HG02938 (cell line): ENCODE data around the gene FDXACB1.

Experiments used
- ATAC-seq: cut with Tn5 transposase; IDR thresholded peaks from one replicate; pipeline ENCODE4 v1.9.1; 2021; ENCODE audit warnings: mild to moderate bottlenecking, moderate library complexity; ENCODE audit not compliant: unreplicated experiment

The FDXACB1 gene

DNA sequence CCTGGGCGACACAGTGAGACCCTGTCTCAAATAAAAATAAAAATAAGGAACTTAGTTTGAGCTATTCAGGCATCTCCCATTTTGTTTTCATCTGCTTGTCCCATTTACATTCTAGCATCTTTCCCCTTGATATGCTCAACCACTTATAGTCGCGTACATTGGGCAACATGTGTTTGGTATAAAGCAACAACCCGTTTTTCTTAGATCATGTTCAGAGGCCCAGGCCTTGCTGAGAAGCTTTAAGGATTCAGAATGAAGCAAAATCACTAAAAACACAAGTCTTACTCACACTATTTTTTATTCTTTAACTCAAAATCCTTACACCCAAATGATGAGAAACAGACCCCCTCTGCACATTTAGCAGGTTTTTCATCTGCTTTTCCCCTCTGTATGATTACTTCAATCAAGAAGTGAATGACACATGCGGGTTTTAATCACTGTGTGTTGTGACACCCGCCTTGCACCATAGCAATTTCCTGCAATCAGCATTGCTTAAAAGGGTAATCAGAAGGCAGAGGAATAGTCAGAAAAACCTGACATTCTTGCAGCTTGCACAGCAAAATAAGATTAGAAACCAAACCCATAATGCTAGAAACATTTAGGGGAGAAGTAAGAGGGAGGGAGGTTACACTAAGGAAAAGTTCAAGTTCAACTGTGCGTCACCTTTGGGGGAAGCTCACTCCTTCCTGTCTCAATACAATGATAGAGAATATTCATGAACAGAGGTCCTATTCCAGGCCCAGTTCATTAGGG lies 33.5 kb downstream of the FDXACB1 start:
- no peak for ATAC-seq

DNA sequence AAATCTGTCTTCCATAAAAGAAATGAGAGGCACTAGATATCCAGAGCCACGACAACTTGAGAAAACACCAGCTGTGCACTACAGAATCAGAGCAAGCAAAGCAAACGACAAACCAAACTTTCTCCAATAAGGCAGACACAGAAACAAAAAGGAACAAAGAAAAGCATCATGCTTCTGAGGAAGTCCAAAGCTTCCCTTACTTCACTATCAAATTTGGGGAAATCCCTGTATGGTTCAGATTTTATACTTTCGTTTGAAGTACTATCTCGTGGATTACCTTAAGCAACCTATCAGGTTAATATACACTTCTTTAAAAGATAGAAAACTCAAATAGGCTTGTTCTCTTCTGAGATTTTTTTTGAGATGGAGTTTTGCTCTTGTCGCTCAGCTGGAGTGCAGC lies 35.3 kb downstream of the FDXACB1 start:
- ATAC-seq: no peak

DNA sequence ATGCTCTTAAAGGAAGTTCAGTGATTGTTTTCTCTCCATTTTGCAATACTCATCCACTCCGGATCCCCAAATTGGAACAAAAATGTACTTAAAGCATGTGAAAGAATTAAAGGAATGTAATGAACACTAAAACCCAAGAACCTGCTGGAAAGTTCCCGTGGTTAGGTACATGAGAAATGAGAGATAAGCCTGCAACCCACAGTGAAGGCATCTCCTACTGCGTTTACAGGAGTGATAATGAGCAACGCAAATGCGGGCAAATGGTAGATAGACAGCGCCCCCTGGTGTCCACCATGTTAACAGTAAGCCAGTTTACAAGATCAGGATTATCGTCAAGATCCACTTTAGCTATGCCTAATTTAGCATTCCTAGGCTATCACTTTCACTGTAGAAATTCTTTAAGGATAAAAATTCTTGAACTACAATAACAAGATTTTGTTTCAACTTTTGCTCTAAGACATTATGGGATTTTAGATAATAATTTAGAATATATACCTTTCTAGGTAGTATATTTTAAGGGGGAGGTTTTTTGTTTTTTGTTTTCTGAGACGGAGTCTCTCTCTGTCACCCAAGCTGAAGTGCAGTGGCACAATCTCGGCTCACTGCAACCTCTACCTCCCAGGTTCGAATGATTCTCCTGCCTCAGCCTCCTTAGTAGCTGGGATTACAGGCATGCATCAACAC lies 37.5 kb downstream of the FDXACB1 start:
- ATAC-seq: peak; percentile 60

DNA sequence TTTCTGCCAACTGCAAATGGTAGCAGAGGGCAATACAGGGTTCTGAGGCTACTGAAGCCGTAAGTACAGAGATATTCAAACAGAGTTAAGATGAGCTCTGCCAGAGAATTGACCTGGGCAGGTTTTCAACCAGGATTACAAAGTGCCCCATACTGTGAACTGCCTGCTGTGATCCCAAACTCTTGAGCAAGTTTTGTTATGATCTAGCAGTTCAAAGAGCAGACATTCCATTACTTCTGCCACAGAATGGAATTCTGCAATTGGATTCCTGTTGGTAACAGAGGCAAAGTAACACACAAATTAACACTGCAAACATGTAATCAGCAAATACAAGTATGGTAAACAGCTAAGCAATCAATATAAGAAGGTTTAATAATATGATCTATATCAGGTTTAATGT lies 38.8 kb downstream of the FDXACB1 start:
- ATAC-seq: no peak

DNA sequence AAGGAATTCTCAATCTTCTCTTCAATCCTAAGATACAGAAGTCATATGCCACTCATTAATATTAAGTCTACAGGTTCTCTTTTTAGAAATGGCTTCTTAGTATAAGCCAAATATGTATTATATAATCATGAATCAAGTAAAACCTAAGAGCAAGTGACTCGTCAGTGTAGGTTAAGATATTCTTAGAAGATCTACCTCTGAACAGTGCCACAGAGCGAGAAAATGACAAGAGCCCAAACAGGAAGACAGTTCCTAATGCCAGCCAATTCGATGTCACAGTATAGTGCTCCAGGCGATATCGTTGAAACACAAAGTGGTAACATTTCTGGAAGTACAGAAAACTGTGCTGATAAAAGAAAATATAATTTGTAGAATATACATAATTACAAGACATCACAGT lies 40.9 kb downstream of the FDXACB1 start:
- no peak for ATAC-seq

DNA sequence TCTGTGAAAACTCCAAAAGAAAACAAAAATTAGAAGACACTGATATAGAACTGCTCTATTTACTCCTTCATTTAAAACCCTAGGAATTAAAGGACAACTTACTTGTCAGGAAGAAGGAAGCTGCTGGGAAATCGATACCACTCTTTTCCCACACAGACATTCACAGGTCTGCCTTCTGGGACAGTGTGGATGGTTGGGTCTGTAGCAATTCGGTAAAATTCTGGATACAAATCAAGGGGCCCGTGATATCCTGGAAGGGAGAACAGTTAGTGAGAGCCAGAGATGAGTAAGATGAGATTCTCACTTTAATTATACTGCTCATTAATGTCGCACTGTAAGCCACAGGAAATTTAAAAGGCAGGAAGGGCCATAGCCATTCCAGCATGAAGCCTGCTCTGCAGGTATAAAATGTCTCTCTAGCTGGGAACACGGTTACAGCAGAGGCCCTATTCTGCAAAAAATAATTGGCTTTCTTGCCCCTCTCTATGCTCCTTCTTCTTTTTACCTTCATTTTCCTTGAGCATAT lies 41.5 kb downstream of the FDXACB1 start:
- ATAC-seq: no peak

DNA sequence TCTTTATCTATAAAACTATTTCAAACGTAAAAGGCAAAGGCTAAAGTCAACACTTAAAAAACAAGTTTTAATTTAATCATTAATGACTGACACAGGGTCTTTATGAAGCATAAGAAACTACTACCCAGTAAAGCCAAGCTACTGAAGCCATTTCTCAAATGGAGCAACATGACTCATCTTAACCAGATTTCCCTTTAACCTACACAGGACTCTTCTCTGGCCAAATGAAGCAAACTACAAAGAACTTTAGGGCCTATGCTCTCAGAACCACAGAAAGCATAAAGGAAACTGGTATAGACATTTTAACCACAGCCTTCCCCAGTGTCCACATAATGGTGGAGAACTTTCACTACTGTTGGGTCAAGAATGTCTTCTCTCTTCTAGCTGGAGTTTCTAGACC lies 42.2 kb downstream of the FDXACB1 start:
- peak; percentile 83 for ATAC-seq

DNA sequence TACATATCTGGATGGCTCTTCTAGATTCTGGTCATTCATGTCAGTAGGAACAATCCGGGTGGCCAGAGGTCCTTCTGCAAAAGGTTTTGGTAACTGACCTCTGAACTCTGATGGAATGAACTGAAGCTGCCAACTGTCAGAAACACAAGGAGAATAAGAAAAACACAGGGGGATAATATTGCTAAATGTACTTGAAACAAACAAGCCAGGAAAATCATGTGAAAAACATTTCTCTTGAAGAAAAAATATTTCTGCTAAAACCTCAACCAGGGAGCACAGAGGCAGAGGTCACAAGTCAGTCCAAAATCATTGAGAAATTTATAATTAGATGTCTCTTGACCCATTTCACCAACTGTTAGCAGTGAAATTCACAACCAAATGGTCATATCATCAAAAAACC lies 42.8 kb downstream of the FDXACB1 start:
- ATAC-seq: no peak

DNA sequence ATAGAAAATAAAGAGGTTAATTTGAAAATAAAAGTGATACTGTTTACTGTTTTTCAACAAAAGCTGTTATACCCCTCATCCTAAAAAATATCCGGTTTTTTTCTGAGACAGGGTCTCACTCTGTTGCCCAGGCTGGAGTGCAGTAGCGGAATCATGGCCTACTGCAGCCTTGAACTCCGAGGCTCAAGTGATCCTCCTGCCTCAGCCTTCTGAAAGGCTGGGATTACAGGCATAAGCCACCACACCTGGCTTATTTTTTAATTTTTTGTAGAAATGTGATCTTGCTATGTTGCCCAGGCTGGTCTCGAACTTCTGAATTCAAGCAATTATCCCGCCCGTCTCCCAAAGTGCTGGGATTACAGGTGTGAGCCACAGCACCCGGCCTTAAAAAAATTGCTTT lies 43.3 kb downstream of the FDXACB1 start:
- ATAC-seq: no peak

DNA sequence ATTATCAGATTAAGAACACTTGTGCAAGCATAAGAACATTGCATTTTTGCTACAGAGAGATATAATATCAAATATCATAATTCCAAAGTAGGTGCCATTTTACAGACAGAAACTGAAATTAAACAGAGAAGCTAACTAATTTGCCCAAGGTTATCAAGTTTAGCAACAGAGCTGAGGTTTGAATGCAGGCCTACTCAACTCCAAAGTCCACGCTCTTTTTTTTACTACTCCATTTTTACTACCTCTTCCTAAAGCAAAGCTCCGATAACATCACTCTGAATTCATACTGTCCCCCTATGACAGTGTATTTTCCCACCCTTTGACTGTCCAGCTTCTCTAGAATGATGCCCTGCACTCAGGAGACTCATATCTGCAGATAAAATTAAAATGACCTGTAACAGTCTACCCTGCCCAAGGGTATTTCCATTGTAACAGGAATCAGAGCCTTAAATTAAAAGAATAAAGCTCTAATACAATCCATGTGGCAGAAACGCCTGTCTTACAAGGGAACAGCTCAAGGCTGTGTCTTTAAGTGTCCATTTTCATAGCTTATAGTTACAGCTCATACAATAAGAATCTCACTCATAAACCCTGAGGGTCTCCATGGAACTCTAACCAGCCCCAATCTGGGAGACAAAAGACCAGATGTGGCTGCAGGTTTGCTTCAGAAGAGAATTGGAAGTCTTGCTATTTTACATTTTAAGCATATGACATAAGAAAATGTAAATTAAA lies 44.4 kb downstream of the FDXACB1 start:
- ATAC-seq: no peak

DNA sequence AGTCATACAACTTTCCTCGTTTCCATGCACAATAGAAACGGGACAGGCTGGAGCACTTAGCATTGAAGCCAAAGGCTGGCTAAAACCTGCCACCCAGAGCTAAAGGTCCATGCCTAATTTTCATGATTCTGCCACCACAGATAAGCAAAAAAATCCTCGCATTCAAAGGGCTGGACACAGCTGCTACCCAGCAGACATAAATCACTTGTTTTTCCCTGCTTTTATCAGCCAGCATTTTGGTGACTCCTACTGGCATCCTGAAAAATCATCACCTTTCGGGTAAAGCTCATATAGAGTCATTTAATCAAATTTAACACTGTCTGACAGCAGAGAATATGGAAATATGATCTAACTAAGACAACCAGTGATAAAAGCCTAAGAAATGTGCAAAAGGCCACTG lies 45.4 kb downstream of the FDXACB1 start:
- ATAC-seq: no peak

DNA sequence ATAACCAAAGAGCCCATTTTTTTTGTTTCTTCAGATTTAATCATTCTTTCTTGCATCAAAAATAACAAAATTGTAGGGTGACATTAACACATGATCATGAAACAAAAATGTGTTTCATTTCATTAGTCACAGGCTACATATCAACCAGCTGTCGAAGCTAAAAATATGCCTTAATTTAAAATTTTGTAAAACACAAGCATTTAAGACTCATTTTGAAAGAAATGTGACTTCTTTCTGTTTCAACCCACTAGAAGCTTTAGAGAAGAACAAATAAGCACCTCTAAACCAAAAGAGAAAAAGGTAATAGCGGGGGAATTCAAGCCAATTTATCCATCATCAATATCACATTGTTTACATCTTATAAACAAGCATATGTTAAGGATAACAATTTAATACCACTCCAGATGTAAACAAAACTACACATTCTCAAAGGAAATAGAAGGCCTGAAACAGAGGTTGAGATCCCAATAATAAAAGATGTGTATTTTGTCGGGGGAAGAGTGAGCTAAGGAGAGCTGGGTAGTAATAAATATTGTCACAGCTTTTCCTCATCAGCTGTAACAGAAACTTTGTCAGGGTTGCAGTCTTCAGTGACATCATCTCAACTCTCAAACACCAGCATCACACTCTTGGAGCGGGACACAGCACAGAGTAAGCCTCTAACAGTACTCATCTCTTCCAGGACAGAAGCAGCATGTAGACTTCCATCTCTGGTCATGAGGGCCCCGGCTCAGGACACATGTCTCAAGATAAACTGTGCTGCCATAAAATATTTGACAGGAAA lies 49.6 kb downstream of the FDXACB1 start:
- peak; percentile 69 for ATAC-seq

DNA sequence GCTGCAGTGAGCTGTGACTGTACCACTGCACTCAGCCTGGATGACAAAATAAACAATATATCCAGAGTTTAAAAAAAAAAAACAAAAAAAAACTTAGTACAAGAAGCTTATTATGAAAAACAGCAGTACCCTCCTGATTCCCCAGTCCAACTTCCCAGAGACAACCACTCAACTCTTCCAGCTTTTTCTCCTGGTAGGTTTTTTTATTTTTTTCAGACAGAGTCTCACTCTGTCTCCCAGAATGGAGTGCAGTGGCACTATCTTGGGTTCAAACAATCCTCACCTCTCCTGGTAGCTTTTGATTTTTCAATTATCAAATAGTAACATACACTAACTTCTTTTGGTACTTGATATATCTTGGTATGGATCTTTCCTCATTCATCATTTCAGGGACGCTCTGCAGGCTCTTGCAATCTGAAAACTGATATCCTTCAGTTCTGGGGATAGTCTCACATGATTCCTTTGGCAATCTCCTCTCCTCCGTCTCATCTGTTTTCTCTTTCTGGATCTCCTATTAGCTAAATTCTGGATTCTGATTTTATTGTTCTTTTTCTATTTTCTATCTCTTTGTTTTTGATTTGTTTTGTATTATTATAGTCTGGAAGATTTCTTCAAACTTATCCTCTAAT lies 52.5 kb downstream of the FDXACB1 start:
- ATAC-seq: no peak
